IMR-90 (cell line): ENCODE measurements around the gene ATG12. TPM values are rescaled to one million over a fixed set of nuclear protein-coding genes. Genes with fewer than 3 reads are reported as not detected.

Experiments
- ATAC-seq: fragments of 200-7000 bp; cut with Tn5 transposase; 2 replicates; pipeline ENCODE4 v1.9.1; 2020; ENCODE audit warnings: low read depth, mild to moderate bottlenecking, moderate library complexity
- BruUV-seq: library from RNA; stranded (reverse); fragments of 400-500 nt; replicated peaks from 2 replicates; lab custom pipeline; 2021; lab: Mats Ljungman, UMichigan
- CTCF ChIA-PET: fragments of 300-600 bp; formaldehyde crosslinking; extraction: SDS; loops from one replicate; lab custom pipeline; 2021; ENCODE audit warnings: antibody characterized with exemption; lab: Yijun Ruan, JAX
- POLR2A ChIA-PET: fragments of 300-600 bp; sonication (Branson Sonifier 250); formaldehyde crosslinking; loops from one replicate; lab custom pipeline; 2022; ENCODE audit warnings: antibody characterized with exemption; ENCODE audit not compliant: unreplicated experiment; lab: Charles Lee
- DNase-seq: peaks from one replicate; pipeline ENCODE4 v3.0.0; 2013
- H2AFZ ChIP-seq: replicated peaks from 2 replicates; pipeline ENCODE3; 2013; ENCODE audit warnings: low read length, mild to moderate bottlenecking; ENCODE audit not compliant: poor library complexity
- H2AK5ac ChIP-seq: 2 replicates; pipeline ENCODE4 v1.6.1; 2013; ENCODE audit warnings: low read depth, low read length, inconsistent platforms
- H2AK9ac ChIP-seq: replicated peaks from 2 replicates; pipeline ENCODE3; 2013; ENCODE audit warnings: mild to moderate bottlenecking, low read depth, low read length, moderate library complexity; ENCODE audit not compliant: poor library complexity
- H2BK120ac ChIP-seq: 2 replicates; pipeline ENCODE4 v1.6.1; 2013; ENCODE audit warnings: low read depth, low read length, inconsistent platforms
- H2BK15ac ChIP-seq: 3 replicates; pipeline ENCODE4 v1.6.1; 2013; ENCODE audit warnings: low read depth, low read length, inconsistent platforms
- H2BK20ac ChIP-seq: 2 replicates; pipeline ENCODE4 v1.6.1; 2013; ENCODE audit warnings: low read depth, mild to moderate bottlenecking, inconsistent platforms, low read length, moderate library complexity
- H2BK5ac ChIP-seq: 2 replicates; pipeline ENCODE4 v1.6.1; 2013; ENCODE audit warnings: mild to moderate bottlenecking, low read depth, low read length, inconsistent platforms; ENCODE audit not compliant: poor library complexity, severe bottlenecking
- H3K14ac ChIP-seq: replicated peaks from 2 replicates; pipeline ENCODE4 v1.6.1; 2013; ENCODE audit warnings: low read depth, low read length, inconsistent platforms
- H3K18ac ChIP-seq: 2 replicates; pipeline ENCODE4 v1.6.1; 2013; ENCODE audit warnings: low read depth, low read length, control low read depth
- H3K23ac ChIP-seq: 2 replicates; pipeline ENCODE4 v1.6.1; 2013; ENCODE audit warnings: low read depth, low read length, inconsistent platforms
- H3K27ac ChIP-seq: 2 replicates; pipeline ENCODE4 v1.5.1; 2013; ENCODE audit warnings: mild to moderate bottlenecking, control low read depth, low read length; ENCODE audit not compliant: insufficient read depth
- H3K27me3 ChIP-seq: 2 replicates; pipeline ENCODE4 v1.6.1; 2013; ENCODE audit warnings: low read length; ENCODE audit not compliant: control insufficient read depth, insufficient read depth
- H3K36me3 ChIP-seq: 2 replicates; pipeline ENCODE4 v1.6.1; 2013; ENCODE audit warnings: low read length, mixed read lengths; ENCODE audit not compliant: control insufficient read depth, insufficient read depth
- H3K4ac ChIP-seq: 2 replicates; pipeline ENCODE4 v1.6.1; 2013; ENCODE audit warnings: low read depth, low read length, inconsistent platforms
- H3K4me1 ChIP-seq: 2 replicates; pipeline ENCODE4 v1.6.1; 2013; ENCODE audit warnings: low read length, mixed read lengths; ENCODE audit not compliant: control insufficient read depth, insufficient read depth
- H3K4me2 ChIP-seq: 2 replicates; pipeline ENCODE4 v1.6.1; 2013; ENCODE audit warnings: low read depth, mild to moderate bottlenecking, control low read depth, low read length, moderate library complexity
- H3K4me3 ChIP-seq: 2 replicates; pipeline ENCODE4 v1.5.1; 2013; ENCODE audit warnings: low read depth, mild to moderate bottlenecking, control low read depth, low read length, moderate library complexity; ENCODE audit not compliant: insufficient read depth
- H3K56ac ChIP-seq: 2 replicates; pipeline ENCODE4 v1.6.1; 2013; ENCODE audit warnings: low read length, inconsistent platforms; ENCODE audit not compliant: insufficient read depth; ENCODE audit errors: extremely low read depth
- H3K79me1 ChIP-seq, 2 experiments: 2 replicates each; pipeline ENCODE4 v1.6.1; 2013; ENCODE audit warnings: low read length in 2 of 2, inconsistent platforms in 1 of 2, low read depth in 1 of 2
- H3K9ac ChIP-seq: 2 replicates; pipeline ENCODE4 v1.6.1; 2013; ENCODE audit warnings: low read depth, low read length, control low read depth
- H3K9me1 ChIP-seq: 2 replicates; pipeline ENCODE4 v1.6.1; 2013; ENCODE audit warnings: low read length, inconsistent platforms; ENCODE audit not compliant: insufficient read depth
- H3K9me3 ChIP-seq: 2 replicates; pipeline ENCODE4 v1.6.1; 2013; ENCODE audit warnings: low read length; ENCODE audit not compliant: control insufficient read depth, insufficient read depth
- H4K20me1 ChIP-seq: 2 replicates; pipeline ENCODE4 v1.6.1; 2013; ENCODE audit warnings: low read length, inconsistent platforms; ENCODE audit not compliant: insufficient read depth
- H4K5ac ChIP-seq: 2 replicates; pipeline ENCODE4 v1.6.1; 2013; ENCODE audit warnings: mild to moderate bottlenecking, low read depth, low read length, control low read depth
- H4K8ac ChIP-seq, 2 experiments: 2 replicates each; pipeline ENCODE4 v1.6.1; 2013; ENCODE audit warnings: low read depth in 2 of 2, low read length in 2 of 2, control low read depth in 1 of 2, inconsistent platforms in 1 of 2
- H4K91ac ChIP-seq: 2 replicates; pipeline ENCODE4 v1.6.1; 2013; ENCODE audit warnings: low read depth, low read length, inconsistent platforms; ENCODE audit not compliant: insufficient read depth
- CEBPB ChIP-seq: IDR thresholded peaks from 2 replicates; pipeline ENCODE4 v1.6.1; 2012; ENCODE audit warnings: low read depth, low read length, improper control_type of control experiment
- FOS ChIP-seq: fragments of 150-350 bp; IDR thresholded peaks from 2 replicates; pipeline ENCODE4 v1.6.1; 2016; ENCODE audit warnings: low read depth, low read length
- MAFK ChIP-seq: IDR thresholded peaks from 2 replicates; pipeline ENCODE4 v1.6.1; 2012; ENCODE audit warnings: low read depth, low read length, improper control_type of control experiment
- MXI1 ChIP-seq: IDR thresholded peaks from 2 replicates; pipeline ENCODE4 v1.6.1; 2012; ENCODE audit warnings: low read depth, mild to moderate bottlenecking, low read length, moderate library complexity, borderline replicate concordance
- POLR2A ChIP-seq: IDR thresholded peaks from 2 replicates; pipeline ENCODE4 v1.6.1; 2012; ENCODE audit warnings: mild to moderate bottlenecking, low read depth, low read length
- RAD21 ChIP-seq: IDR thresholded peaks from 2 replicates; pipeline ENCODE4 v1.6.1; 2012; ENCODE audit warnings: low read length, improper control_type of control experiment
- RCOR1 ChIP-seq: IDR thresholded peaks from 2 replicates; pipeline ENCODE4 v1.6.1; 2012; ENCODE audit warnings: mild to moderate bottlenecking, low read length, improper control_type of control experiment; ENCODE audit not compliant: insufficient replicate concordance
- RFX5 ChIP-seq: IDR thresholded peaks from 2 replicates; pipeline ENCODE4 v1.8.0; 2012; ENCODE audit warnings: low read depth, mild to moderate bottlenecking, low read length, moderate library complexity
- SMC3 ChIP-seq: fragments of 150-350 bp; IDR thresholded peaks from 2 replicates; pipeline ENCODE4 v1.6.1; 2016; ENCODE audit warnings: low read depth, mild to moderate bottlenecking, antibody characterized with exemption, low read length, moderate library complexity
- WGBS, 2 experiments: methylation state at CpG; one replicate each; pipeline versions ENCODE4 v1.1.5 to v1.1.7; 2013; ENCODE audit warnings: missing lambda C conversion rate in 2 of 2; ENCODE audit not compliant: insufficient read length in 1 of 2; ENCODE audit errors: extremely low coverage in 2 of 2; 5-methylcytosine and 5-hydroxymethylcytosine counted together
- dilution Hi-C: fragments of 300-500 bp; cut with HindIII; formaldehyde crosslinking; loops from one replicate; pipeline ENCODE4 v1.14.3; 2018; ENCODE audit warnings: low sequenced_read_pairs; ENCODE audit not compliant: unreplicated experiment
- in situ Hi-C: fragments of 300-500 bp; cut with MboI; formaldehyde crosslinking; loops from 3 replicates; pipeline ENCODE4 v1.14.3; 2019; ENCODE audit warnings: low sequenced_read_pairs, inconsistent platforms, mixed read lengths
- intact Hi-C: fragments of 100-400 bp; cut with micrococcal nuclease; formaldehyde crosslinking; loops from 2 replicates; pipeline ENCODE4 v1.10.0; 2022
- polyA plus RNA-seq, 3 experiments: library from polyadenylated mRNA; depleted of rRNA; stranded (reverse); fragments of >200 nt; gene quantifications; 2 replicates each; pipeline ENCODE4 v1.2.3, GENCODE V29; 2012; ENCODE audit warnings: low replicate concordance in 1 of 3
- total RNA-seq: library from RNA; depleted of rRNA; stranded (reverse); fragments of >200 nt; gene quantifications from 2 replicates; pipeline ENCODE4 v1.2.3, GENCODE V29; 2012
- TF ChIP-seq, protein P1 (sequence below): conservative IDR thresholded peaks from 2 replicates; pipeline ENCODE4 v1.5.1; 2012; ENCODE audit warnings: mild to moderate bottlenecking, low read depth, low read length, improper control_type of control experiment
- TF ChIP-seq, protein P2 (sequence below): fragments of 150-350 bp; IDR thresholded peaks from 2 replicates; pipeline ENCODE4 v1.6.1; 2017; ENCODE audit warnings: mild to moderate bottlenecking, antibody characterized with exemption, low read length, low read depth
- TF ChIP-seq, protein P3 (sequence below): fragments of 150-350 bp; IDR thresholded peaks from 2 replicates; pipeline ENCODE4 v1.6.1; 2016; ENCODE audit warnings: low read depth, mild to moderate bottlenecking, low read length, moderate library complexity, borderline replicate concordance

The ATG12 gene
- total and polyA plus RNA-seq, 2 of the 4 experiments (the other 2 are of a cell fraction), result 68.0 to 95.7 TPM

DNA sequence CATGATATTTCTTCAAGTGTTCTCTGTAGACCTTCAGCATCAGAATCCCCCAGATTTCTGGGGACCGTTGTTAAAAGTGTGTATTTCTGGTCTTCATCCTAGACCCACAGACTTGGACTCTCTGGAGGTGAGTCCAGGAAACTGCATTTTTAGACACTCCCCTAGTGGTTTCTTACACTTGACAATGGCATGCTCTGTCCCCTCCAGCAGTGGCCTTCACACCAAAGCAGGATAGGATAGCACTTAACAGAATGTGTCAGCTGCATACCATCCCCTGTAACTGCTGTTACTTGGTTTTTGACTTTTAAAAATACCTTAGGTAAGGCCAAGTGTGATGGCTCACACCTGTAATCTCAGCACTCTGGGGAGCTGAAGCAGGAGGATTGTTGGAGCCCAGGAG is 45.7 kb downstream of the ATG12 start:
- Histone ChIP-seq H2BK5ac (no peak overlapping the region), H3K4me1 (no peaks in the 10 kb centered on the region), H3K9me1 (no peaks in the 10 kb centered on the region), H3K14ac (no peak overlapping the region), H3K79me1 (no peaks in the 10 kb centered on the region), H3K4me3 (no peak overlapping the region), H3K23ac (no peak overlapping the region), H3K36me3 (no peaks in the 10 kb centered on the region), H2AK5ac (no peak overlapping the region), H3K56ac (no peak overlapping the region), H2BK120ac (no peak overlapping the region), H2AFZ (no peak overlapping the region), H4K91ac (no peak overlapping the region), H3K4me2 (no peak overlapping the region), H3K9me3 (no peaks in the 10 kb centered on the region), H3K27me3 (peaks cover 2% of the 10 kb centered on the region; the same call in 1 of the 2 replicates), H4K20me1 (no peaks in the 10 kb centered on the region), H2AK9ac (no peak overlapping the region), H3K4ac (no peak overlapping the region), H3K18ac (no peak overlapping the region), H3K9ac (no peak overlapping the region), H4K8ac (no peak overlapping the region), H4K5ac (no peak overlapping the region), H3K27ac (no peak overlapping the region), H2BK20ac (no peak overlapping the region), H2BK15ac (no peak overlapping the region)
- WGBS, 2 experiments, result no CpG with 5 or more reads among the region's 1 CpG
- in situ Hi-C loops, result no loop called here
- ChIA-PET CTCF (no interaction called here), POLR2A (no interaction called here)
- dilution Hi-C loops, result no loop called here
- BruUV-seq, result no TSS peak
- no peak for DNase-seq
- intact Hi-C loops, result no loop called here
- TF ChIP-seq SMC3, result no peak
- TF ChIP-seq FOS, result no peak
- TF ChIP-seq MAFK, result no peak
- TF ChIP-seq RFX5, result no peak
- TF ChIP-seq, protein P1, sequence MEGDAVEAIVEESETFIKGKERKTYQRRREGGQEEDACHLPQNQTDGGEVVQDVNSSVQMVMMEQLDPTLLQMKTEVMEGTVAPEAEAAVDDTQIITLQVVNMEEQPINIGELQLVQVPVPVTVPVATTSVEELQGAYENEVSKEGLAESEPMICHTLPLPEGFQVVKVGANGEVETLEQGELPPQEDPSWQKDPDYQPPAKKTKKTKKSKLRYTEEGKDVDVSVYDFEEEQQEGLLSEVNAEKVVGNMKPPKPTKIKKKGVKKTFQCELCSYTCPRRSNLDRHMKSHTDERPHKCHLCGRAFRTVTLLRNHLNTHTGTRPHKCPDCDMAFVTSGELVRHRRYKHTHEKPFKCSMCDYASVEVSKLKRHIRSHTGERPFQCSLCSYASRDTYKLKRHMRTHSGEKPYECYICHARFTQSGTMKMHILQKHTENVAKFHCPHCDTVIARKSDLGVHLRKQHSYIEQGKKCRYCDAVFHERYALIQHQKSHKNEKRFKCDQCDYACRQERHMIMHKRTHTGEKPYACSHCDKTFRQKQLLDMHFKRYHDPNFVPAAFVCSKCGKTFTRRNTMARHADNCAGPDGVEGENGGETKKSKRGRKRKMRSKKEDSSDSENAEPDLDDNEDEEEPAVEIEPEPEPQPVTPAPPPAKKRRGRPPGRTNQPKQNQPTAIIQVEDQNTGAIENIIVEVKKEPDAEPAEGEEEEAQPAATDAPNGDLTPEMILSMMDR, result no peak
- TF ChIP-seq RCOR1, result no peak
- TF ChIP-seq, protein P2, sequence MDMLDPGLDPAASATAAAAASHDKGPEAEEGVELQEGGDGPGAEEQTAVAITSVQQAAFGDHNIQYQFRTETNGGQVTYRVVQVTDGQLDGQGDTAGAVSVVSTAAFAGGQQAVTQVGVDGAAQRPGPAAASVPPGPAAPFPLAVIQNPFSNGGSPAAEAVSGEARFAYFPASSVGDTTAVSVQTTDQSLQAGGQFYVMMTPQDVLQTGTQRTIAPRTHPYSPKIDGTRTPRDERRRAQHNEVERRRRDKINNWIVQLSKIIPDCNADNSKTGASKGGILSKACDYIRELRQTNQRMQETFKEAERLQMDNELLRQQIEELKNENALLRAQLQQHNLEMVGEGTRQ, result no peak
- no peak for TF ChIP-seq MXI1
- no peak for TF ChIP-seq RAD21
- TF ChIP-seq POLR2A, result no peak
- TF ChIP-seq, protein P3, sequence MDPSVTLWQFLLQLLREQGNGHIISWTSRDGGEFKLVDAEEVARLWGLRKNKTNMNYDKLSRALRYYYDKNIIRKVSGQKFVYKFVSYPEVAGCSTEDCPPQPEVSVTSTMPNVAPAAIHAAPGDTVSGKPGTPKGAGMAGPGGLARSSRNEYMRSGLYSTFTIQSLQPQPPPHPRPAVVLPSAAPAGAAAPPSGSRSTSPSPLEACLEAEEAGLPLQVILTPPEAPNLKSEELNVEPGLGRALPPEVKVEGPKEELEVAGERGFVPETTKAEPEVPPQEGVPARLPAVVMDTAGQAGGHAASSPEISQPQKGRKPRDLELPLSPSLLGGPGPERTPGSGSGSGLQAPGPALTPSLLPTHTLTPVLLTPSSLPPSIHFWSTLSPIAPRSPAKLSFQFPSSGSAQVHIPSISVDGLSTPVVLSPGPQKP, result no peak
- no peak for TF ChIP-seq CEBPB
- ATAC-seq, result no peak
